ENCODE measurements around the gene RUNX2. TPM values are rescaled to one million over a fixed set of nuclear protein-coding genes. Genes with fewer than 3 reads are reported as not detected.

The RUNX2 gene
- total and polyA plus RNA-seq, 4 donors: 0.09 to 1.5 (median 0.75) TPM

GRCh38 chr6:45574014-45574461 is 245.9 kb downstream of the RUNX2 start:
- no peaks in the 10 kb centered on the region for H3K4me1 ChIP-seq (ENCODE audit: control insufficient read depth in 4 of 4, insufficient read depth in 4 of 4, low read length in 3 of 4)
- H3K9me3 ChIP-seq (ENCODE audit: control insufficient read depth in 4 of 4, low read length in 3 of 4): no peaks in the 10 kb centered on the region
- DNase-seq (ENCODE audit: low spot score): no peak
- H3K4me3 ChIP-seq (ENCODE audit: low read depth in 1 of 3, low read length in 3 of 3): no peak overlapping the region
- no peak overlapping the region for H3K27ac ChIP-seq (ENCODE audit: low read depth in 1 of 2, low read length in 2 of 2)
- 78% methylated on average over 6 of the region's 6 CpGs for WGBS
- H3K9ac ChIP-seq (ENCODE audit: low read depth in 1 of 2, low read length in 2 of 2): no peak overlapping the region
- no peaks in the 10 kb centered on the region for H3K27me3 ChIP-seq (ENCODE audit: control insufficient read depth in 4 of 4, insufficient read depth in 4 of 4, low read length in 3 of 4)
- no peaks in the 10 kb centered on the region for H3K36me3 ChIP-seq (ENCODE audit: control insufficient read depth in 4 of 4, insufficient read depth in 3 of 4, low read depth in 1 of 4, low read length in 3 of 4)
- no peak for TF ChIP-seq RAD21 (IDR thresholded peaks at IDR 0.05)
- TF ChIP-seq FOXA1 (IDR thresholded peaks at IDR 0.05): no peak
- TF ChIP-seq, protein P1, sequence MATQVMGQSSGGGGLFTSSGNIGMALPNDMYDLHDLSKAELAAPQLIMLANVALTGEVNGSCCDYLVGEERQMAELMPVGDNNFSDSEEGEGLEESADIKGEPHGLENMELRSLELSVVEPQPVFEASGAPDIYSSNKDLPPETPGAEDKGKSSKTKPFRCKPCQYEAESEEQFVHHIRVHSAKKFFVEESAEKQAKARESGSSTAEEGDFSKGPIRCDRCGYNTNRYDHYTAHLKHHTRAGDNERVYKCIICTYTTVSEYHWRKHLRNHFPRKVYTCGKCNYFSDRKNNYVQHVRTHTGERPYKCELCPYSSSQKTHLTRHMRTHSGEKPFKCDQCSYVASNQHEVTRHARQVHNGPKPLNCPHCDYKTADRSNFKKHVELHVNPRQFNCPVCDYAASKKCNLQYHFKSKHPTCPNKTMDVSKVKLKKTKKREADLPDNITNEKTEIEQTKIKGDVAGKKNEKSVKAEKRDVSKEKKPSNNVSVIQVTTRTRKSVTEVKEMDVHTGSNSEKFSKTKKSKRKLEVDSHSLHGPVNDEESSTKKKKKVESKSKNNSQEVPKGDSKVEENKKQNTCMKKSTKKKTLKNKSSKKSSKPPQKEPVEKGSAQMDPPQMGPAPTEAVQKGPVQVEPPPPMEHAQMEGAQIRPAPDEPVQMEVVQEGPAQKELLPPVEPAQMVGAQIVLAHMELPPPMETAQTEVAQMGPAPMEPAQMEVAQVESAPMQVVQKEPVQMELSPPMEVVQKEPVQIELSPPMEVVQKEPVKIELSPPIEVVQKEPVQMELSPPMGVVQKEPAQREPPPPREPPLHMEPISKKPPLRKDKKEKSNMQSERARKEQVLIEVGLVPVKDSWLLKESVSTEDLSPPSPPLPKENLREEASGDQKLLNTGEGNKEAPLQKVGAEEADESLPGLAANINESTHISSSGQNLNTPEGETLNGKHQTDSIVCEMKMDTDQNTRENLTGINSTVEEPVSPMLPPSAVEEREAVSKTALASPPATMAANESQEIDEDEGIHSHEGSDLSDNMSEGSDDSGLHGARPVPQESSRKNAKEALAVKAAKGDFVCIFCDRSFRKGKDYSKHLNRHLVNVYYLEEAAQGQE (IDR thresholded peaks at IDR 0.05): no peak
- TF ChIP-seq SP1 (IDR thresholded peaks at IDR 0.05): no peak
- no peak for TF ChIP-seq NR2F2 (IDR thresholded peaks at IDR 0.05)
- TF ChIP-seq MAX (IDR thresholded peaks at IDR 0.05): no peak
- TF ChIP-seq FOXA2 (IDR thresholded peaks at IDR 0.05): no peak
- TF ChIP-seq JUND (IDR thresholded peaks at IDR 0.05): no peak
- TF ChIP-seq YY1 (IDR thresholded peaks at IDR 0.05): no peak
- TF ChIP-seq EGR1 (IDR thresholded peaks at IDR 0.05; ENCODE audit: low read depth in 2 of 2): no peak
- TF ChIP-seq GABPA (IDR thresholded peaks at IDR 0.05 in 1 of 2, conservative IDR thresholded peaks at IDR 0.05 in 1 of 2): no peak
- TF ChIP-seq RXRA (IDR thresholded peaks at IDR 0.05): no peak
- no peak for TF ChIP-seq HNF4G (IDR thresholded peaks at IDR 0.05)
- no peak for TF ChIP-seq ATF3 (IDR thresholded peaks at IDR 0.05)
- TF ChIP-seq, protein P2, sequence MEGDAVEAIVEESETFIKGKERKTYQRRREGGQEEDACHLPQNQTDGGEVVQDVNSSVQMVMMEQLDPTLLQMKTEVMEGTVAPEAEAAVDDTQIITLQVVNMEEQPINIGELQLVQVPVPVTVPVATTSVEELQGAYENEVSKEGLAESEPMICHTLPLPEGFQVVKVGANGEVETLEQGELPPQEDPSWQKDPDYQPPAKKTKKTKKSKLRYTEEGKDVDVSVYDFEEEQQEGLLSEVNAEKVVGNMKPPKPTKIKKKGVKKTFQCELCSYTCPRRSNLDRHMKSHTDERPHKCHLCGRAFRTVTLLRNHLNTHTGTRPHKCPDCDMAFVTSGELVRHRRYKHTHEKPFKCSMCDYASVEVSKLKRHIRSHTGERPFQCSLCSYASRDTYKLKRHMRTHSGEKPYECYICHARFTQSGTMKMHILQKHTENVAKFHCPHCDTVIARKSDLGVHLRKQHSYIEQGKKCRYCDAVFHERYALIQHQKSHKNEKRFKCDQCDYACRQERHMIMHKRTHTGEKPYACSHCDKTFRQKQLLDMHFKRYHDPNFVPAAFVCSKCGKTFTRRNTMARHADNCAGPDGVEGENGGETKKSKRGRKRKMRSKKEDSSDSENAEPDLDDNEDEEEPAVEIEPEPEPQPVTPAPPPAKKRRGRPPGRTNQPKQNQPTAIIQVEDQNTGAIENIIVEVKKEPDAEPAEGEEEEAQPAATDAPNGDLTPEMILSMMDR (IDR thresholded peaks at IDR 0.05; ENCODE audit: low read depth, low read length, missing input control): no peak

GRCh38 chr6:45574885-45575284 is 246.8 kb downstream of the RUNX2 start:
- H3K27ac ChIP-seq (ENCODE audit: low read depth in 1 of 2, low read length in 2 of 2): no peak overlapping the region
- TF ChIP-seq FOXA1 (IDR thresholded peaks at IDR 0.05): no peak
- TF ChIP-seq EGR1 (IDR thresholded peaks at IDR 0.05; ENCODE audit: low read depth in 2 of 2): no peak
- no peak for TF ChIP-seq SP1 (IDR thresholded peaks at IDR 0.05)
- no peak for TF ChIP-seq NR2F2 (IDR thresholded peaks at IDR 0.05)
- TF ChIP-seq ATF3 (IDR thresholded peaks at IDR 0.05): no peak
- no peak for TF ChIP-seq RXRA (IDR thresholded peaks at IDR 0.05)
- TF ChIP-seq RAD21 (IDR thresholded peaks at IDR 0.05): no peak
- no peak for TF ChIP-seq TAF1 (conservative IDR thresholded peaks at IDR 0.05)
- TF ChIP-seq, protein P2 (IDR thresholded peaks at IDR 0.05; ENCODE audit: low read depth, low read length, missing input control): no peak
- TF ChIP-seq FOXA2 (IDR thresholded peaks at IDR 0.05): no peak
- no peak for TF ChIP-seq YY1 (IDR thresholded peaks at IDR 0.05)
- no peak for TF ChIP-seq JUND (IDR thresholded peaks at IDR 0.05)
- TF ChIP-seq, protein P1 (IDR thresholded peaks at IDR 0.05): no peak
- TF ChIP-seq HNF4A (conservative IDR thresholded peaks at IDR 0.05): no peak
- H3K4me3 ChIP-seq (ENCODE audit: low read depth in 1 of 3, low read length in 3 of 3): no peak overlapping the region
- no peak for DNase-seq (ENCODE audit: low spot score)
- H3K9ac ChIP-seq (ENCODE audit: low read depth in 1 of 2, low read length in 2 of 2): no peak overlapping the region
- no peaks in the 10 kb centered on the region for H3K4me1 ChIP-seq (ENCODE audit: control insufficient read depth in 4 of 4, insufficient read depth in 4 of 4, low read length in 3 of 4)
- H3K27me3 ChIP-seq (ENCODE audit: control insufficient read depth in 4 of 4, insufficient read depth in 4 of 4, low read length in 3 of 4): no peaks in the 10 kb centered on the region
- H3K9me3 ChIP-seq (ENCODE audit: control insufficient read depth in 4 of 4, low read length in 3 of 4): no peaks in the 10 kb centered on the region
- 90% methylated on average over 1 of the region's 1 CpG for WGBS
- no peaks in the 10 kb centered on the region for H3K36me3 ChIP-seq (ENCODE audit: control insufficient read depth in 4 of 4, insufficient read depth in 3 of 4, low read depth in 1 of 4, low read length in 3 of 4)

All from liver (tissue), 9 donors.